ENCODE measurements around the gene TRIM15.
"Not testable (repeated sequence)": the region's sequence is repeated elsewhere in the genome, so short reads cannot be mapped to it uniquely, and the experiment has no call there.

TRIM15 gene

DNA sequence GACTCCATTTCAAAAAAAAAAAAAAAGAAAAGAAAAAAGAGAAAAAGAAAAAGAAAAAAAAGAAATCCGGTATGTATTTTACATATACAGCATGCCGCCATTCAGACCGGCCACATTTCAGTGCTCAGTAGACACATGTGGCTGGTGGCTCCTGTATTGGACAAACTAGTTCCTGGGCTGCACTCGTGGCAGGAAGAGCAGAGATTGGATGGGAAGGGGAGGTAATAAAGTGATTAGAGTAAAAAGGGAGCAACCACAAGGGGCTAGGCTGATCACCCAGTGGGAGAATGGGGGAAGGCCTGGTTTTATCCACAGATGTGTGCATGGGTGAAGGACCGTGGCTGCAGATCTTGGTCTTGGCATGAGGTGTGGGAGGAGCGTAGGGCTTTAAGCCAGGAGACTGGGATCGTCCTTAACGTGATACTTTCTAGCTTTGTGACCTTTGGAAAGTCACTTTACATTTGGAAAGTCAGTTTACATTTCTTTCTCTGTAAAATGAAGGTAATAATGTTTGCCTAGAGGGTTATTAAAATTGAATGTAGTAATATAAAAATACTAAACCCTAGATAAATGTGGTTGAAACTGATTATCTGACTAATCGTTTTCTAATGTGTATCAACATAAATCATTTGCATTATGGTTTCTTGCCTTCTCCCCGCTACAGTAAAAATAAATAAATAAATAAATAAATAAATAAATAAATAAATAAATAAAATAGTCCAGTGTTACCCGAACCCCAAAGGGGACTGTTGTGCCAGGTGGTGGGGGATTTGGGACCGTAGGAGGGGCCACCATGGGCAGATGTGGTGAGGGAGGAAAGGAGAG lies 869 bp upstream of the TRIM15 start:
- no peak for DNase-seq

DNA sequence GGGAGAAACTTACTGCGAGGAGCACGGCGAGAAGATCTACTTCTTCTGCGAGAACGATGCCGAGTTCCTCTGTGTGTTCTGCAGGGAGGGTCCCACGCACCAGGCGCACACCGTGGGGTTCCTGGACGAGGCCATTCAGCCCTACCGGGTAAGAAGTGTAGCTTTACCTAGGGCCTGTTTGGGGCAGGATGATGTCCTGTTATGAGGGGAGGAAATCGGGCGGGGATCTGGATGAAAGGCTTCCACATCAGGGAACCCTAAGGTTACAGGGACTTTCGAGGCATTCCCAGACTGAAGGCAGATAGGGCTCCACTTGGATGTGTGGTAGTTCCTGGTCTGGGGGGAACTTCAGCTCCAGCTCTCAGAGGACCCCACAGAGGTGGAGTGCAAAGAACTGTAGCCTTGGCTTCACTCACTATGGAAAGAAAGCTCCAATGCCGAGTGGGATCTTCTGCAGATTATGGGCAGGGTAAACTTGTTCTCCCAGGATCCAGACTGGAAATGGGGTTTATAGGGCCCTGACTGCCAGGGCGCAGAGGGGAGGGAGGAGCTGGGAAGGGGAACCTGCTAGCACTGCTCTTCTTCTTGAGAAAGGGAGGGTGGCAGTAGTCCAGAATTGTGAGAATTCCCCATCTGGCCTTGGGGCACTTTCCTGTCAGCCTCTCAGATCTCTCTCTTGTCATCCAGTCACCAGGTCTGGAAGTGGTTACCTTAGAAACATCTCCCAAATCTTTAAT lies 740 bp downstream of the TRIM15 start:
- DNase-seq: no peak

DNA sequence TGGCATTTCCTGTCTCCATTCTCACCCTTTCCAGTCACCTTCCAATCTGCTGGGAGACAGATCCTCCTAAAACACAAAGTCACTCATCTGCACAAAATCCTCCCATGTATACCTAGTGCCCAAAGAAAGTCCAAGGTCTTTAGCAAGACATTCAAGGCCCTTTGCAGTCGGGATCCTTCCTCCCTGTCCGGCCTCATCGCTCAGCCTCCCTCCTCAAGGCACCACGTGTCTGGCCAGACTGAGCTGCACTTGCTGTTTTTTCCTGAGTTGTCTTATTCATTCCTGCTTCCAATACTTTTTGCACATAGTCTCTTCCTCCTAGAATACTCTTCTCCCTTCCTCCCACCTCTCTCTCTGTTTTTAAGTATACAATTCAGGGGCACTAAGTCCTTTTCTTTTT lies 1.4 kb downstream of the TRIM15 start:
- DNase-seq: no peak

DNA sequence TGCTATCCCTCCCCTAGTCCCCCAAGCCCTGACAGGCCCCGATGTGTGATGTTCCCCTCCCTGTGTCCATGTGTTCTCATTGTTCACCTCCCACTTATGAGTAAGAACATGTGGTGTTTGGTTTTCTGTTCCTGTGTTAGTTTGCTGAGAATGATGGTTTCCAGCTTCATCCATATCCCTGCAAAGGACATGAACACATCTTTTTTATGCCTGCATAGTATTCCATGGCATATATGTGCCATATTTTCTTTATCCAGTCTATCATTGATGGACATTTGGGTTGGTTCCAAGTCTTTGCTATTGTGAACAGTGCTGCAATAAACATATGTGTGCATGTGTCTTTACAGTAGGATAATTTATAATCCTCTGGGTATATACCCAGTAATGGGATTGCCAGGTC lies 1.9 kb downstream of the TRIM15 start:
- DNase-seq: not testable (repeated sequence)

DNA sequence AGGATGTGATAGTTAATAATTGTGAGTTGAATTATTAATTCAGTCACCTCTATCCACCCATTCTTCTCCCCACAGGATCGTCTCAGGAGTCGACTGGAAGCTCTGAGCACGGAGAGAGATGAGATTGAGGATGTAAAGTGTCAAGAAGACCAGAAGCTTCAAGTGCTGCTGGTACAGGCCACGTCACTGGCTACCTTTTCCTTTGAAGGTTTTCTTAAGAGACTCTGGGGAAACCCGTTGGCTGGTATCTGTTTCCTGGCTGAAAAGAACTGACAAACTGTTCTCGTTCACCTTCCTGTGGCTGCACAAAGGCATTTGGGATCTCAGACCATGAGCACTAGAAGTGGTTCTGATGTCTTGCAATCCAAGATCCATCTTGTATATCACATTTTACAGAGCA lies 3.8 kb downstream of the TRIM15 start:
- no peak for DNase-seq

DNA sequence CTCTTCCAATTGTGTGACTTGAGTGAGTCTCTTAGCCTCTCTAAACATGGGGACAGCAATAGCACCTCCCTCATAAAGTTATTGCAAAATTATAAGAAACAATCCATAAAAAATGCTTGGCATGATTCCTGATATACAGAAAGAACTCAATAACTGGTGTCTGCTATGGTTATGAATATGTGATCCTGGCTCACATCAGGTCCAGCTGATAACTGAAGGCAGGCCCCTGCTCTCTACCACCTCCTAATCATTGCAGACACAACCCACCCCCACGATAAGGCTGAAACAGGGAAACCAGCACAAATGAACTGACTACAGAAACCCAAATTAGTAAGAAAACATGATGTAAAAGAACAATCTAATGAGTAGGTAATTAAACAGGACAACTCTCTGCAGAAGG lies 5.4 kb downstream of the TRIM15 start:
- no peak for DNase-seq

DNA sequence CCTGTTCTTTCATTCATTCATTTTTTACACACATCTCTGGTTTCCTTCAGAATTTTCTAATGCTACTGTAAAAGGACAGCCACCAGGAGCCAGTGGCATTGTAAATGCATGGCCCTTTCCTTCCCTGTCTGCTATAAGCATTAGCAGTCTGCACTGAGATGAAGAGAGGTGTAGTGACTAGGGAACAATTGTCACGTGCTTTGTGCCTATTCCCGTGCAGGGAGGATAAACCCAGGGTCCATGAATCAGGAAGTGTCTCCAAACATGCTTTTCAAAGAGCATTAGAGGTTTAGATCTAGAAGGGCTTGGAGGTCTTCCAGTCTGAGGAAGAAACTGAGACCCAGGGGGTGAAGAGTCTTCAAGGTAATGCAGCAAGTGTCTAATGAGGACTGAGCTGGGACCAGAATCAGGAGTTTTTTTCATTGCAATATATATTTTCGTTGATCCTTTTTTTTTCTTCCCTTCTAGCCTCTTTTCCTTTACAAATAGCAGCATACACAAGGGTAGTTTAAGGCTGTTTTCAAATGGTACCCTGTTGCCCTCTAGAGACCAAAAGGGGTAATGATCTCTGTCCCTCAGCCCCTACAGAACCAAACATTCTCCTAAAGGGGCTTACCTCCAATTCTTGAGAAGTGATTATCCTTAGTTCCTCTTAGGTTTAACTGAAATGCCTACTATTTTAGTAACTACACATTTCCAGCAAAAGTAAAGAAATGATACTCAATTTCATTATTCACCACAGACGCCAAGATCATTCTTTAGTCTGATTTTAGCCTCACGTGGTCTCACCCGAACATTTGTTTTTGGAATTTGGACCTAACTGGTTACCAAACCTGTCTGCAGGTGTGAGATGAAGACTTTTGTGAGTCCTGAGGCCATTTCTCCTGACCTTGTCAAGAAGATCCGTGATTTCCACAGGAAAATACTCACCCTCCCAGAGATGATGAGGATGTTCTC lies 6.6 kb downstream of the TRIM15 start:
- peak in 1 of 56 donors; percentile 2 for DNase-seq

DNA sequence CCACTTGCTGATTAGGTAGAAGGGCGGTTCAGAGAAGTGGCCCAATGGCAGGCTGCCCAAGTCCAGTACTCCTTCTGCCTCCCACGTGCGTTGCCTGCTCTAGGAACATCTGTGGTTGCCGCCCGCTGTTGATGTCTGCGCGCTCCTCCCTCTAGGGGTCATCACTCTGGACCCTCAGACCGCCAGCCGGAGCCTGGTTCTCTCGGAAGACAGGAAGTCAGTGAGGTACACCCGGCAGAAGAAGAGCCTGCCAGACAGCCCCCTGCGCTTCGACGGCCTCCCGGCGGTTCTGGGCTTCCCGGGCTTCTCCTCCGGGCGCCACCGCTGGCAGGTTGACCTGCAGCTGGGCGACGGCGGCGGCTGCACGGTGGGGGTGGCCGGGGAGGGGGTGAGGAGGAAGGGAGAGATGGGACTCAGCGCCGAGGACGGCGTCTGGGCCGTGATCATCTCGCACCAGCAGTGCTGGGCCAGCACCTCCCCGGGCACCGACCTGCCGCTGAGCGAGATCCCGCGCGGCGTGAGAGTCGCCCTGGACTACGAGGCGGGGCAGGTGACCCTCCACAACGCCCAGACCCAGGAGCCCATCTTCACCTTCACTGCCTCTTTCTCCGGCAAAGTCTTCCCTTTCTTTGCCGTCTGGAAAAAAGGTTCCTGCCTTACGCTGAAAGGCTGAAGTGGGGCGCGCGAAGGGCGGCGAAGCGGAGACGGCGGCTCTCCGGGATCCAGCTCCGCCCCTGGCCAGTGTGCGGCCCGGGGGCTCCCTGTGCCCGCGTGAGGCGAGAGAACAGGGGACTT lies 8.5 kb downstream of the TRIM15 start:
- DNase-seq: no peak

DNA sequence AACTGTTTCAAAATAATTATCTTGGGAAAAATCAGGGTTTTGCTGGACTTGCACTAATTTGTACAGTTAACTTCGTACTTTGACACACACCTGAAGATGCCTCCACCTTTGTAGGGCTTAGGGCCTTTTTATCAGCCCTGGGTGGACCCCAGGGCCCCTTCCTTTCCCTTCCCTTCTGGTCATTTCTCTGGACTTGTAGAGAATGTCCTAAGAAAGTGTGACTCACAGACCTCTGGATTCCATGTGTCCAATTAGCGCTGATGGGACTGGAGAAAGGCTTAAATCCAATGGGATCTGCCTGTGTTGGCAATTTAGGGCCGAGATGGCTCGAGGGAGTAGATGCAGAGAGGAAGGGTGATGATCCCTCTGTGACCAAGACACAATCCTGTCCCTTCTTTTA lies 9.3 kb downstream of the TRIM15 start:
- DNase-seq: no peak

DNA sequence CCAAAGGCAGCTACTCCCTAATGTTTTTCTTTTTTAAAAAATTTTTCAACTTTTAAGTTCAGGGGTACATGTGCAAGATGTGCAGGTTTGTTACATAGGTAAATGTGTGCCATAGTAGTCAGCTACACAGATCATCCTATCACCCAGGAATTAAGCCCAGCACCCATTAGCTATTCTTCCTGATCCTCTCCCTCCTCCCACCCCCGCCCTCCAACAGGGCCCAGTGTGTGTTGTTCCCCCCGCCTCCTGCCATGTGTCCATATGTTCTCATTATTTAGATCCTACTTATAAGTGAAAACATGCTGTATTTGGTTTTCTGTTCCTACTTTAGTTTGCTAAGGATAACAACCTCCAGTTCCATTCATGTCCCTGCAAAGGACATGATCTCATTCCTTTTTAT lies 12.4 kb downstream of the TRIM15 start:
- DNase-seq: no peak

DNA sequence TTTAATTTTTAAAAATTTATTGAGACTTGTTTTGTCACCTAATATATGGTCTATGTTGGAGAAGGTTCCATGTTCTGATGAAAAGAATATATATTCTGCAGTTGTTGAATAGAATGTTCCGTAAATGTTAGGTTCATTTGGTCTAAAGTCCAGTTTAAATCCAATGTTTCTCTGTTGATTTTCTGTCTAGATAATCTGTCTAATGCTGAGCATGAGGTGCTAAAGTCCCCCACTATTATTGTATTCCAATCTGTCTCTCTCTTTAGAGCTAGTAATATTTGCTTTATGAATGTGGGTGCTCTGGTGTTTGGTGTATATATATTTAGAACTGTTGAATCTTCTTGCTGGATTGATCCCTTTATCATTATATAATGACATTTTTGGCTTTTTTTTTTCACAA lies 15.5 kb downstream of the TRIM15 start:
- DNase-seq: no peak

DNA sequence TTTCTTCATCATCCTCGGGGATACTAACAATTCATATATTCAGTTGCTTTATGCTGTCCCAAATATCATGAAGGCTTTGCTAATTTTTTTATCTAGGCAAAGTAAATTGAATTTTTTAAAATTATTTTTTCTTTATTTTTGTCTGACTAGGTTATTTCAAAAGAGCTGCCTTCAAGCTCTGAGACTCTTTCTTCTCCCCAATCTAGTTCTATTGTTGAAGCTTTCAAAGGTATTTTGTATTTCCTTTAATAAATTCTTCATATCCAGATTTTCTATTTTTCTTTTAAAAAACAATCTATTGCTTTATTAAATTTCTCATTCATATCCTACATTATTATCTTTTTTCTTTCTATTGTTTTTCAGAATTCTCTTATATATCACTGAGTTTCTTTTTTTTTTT lies 16.8 kb downstream of the TRIM15 start:
- no peak for DNase-seq

DNA sequence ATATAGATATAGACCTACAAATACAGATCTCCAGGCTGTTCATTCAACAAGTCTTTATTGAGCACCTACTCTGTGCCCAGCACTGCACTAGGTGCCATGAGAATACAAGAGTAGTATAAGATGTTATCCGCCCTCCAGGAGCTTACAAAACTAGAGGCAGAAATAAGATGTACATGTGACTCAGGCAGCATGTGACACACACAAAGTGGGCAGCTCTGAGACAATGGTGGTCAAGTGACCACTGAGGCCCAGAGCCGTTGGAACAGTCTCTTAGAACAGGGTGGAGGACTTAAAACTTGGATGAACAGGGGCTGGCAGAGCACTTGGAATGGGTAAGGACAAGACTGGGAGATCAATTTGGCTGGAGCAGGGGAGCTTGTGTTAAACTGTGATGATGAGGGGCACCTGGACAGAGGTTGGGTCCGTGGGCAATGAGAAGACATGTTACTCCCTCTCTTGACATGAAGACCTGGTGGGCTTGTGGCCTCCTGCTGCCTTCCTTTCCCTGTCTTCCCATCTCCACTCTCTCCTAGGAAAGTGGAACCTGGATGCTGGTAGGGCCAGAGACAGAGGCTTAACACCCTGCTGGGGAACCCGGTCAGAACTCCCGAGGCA lies 21.2 kb downstream of the TRIM15 start:
- DNase-seq: no peak

DNA sequence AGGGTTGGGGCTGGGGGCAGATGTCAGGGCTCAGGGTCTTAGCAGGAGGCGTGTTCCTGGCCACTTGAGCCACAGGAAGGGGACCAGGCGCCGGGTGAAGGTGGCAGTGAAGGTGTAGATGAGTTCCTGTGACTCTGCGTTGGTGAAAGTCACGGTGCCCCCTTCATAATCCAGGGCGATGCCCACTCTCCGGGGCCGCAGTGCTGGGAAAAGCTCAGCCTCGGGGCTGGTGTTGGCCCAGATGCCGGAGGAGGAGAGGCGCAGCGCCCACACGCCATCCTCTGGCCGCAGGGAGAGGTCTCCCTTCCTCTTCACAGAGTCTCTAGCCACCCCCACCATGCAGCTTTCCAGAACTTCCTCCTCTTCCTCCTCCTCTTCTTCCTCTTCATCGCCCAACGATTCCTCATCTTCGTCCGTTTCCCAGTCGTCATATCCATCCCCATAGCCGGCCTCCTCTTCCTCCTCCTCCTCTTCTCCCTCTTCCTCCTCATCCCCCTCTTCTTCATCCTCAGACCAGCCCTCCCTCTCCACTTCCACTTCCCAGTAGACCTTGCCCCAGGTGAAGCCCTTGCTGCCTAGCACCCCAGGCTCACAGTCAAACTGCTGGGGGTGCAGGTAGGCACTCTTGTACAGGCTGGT lies 22.6 kb downstream of the TRIM15 start:
- no peak for DNase-seq

DNA sequence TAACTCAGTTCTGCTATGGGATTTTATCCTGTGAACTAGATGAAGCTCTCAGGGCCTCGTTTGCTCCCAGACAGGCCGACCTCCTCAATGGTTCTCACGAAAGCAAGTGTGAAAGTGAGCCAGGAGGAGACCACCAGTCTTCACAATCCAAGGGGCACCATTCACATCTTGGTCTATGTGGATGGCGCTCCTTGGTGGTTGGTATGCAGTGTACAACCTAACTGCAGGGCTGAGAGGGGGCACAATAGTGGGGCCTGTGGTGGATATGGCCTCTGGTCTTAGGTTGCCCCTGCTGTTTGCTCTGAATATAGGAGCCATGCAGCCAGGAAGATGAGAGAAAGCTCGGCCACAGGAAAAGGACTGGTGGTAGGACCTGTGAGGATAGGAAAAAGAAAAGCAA lies 25.2 kb downstream of the TRIM15 start:
- no peak for DNase-seq

DNA sequence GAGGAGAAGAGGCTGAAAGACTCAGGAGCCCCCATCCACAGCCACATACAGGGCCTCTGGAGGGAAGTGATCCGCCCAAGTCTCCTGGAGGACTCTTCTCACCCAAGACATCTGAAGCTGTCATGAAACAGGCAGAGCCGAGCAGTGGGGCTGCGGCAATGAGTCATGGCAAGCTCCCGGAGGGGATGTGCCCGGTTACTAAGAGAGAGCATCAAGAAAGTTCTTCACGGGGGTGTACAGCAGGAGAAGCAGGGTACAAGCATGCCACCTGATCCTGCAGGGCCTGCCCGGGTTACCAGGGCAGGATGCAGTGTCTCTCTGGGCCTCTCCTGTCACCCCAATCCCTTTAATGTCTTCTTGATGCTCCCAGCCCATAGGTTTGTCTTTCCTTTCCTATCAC lies 28.7 kb downstream of the TRIM15 start:
- DNase-seq: no peak

DNA sequence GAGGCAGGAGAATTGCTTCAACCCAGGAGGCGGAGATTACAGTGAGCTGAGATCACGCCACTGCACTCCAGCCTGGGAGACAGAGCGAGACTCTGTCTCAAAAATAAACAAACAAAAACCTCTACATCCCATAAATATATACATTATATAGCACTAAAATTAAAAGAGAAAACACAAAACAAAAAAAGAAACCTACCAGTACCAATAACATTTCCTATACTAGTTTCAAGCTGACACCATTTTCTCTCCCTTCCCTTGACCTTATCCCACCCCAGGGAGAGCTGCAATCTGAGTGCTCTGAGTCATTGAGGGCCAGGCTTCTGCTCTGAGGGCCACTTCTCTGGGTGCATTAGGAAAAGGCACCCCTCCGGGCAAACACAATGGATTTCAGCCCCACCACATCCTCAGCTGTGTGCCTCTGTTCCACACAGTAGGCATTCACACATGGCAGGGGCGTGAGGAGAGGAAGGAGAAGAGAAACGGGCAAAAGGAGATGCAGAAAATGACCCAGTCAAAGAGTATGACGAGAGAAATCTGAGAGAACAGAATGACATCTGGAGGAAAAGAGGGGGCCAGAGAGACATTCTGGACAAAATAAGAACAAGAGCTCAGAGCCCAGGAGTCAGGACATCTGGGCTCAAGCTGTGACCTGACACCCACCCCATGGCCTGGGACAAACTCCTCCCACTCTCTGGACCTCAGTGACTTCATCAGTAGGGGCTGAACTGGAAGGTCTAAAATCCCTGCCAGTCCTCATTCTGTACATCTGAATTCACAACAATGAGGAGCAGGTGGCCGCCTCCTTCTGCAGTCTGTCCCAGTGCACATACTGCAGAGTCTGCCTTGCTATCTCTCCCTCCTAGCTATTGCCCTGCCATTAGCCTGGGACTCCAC lies 31.7 kb downstream of the TRIM15 start:
- no peak for DNase-seq

DNA sequence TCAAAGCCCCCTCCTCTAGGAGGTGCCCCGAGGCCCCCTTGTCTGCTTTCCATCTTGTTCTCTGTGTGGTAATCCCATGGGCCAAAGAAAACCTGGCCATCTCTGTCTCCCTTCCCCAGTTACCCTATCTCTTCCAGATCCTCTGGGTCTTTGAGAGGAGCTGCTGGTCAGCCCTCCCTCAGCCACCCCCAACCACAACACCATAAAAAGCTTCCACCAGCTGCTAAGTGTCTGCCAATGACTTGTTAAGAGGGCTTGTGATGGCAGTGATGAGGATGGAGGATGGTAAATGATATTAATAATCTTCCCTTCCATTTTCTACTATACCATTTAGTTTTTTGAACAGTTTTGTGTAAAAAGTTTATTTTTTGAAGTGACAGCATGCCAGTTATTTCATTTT lies 32.6 kb downstream of the TRIM15 start:
- DNase-seq: no peak

DNA sequence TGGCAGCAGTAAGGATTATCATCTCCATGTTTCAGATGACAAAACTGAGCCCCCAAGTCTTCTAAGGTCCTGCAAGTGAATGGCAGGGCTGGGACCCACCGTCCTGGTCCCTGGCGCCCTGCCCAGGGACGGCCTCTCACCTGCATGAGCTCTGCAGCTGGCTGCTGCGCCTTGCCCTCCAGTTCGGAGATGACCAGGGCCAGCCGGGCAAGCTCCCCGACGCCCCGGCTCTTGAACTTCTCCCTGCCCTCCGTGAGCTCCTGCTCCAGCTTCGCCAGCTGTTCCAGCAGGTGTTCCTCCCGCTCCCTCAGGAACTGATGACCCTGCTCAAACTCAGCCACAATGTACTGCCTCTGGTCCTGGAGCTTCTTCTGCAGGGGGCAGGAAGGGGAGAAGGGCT lies 33.0 kb downstream of the TRIM15 start:
- DNase-seq: no peak

Measured in amygdala (tissue), 56 donors.